Measurements from ENCODE around the gene PCBP3. TPM values are rescaled to one million over a fixed set of nuclear protein-coding genes. Genes with fewer than 3 reads are reported as not detected.

Gene PCBP3
- total and polyA plus RNA-seq, 2 of the 13 experiments (the other 11 are each of a cell fraction or from before 2014, with no cell fraction given): not detected

DNA sequence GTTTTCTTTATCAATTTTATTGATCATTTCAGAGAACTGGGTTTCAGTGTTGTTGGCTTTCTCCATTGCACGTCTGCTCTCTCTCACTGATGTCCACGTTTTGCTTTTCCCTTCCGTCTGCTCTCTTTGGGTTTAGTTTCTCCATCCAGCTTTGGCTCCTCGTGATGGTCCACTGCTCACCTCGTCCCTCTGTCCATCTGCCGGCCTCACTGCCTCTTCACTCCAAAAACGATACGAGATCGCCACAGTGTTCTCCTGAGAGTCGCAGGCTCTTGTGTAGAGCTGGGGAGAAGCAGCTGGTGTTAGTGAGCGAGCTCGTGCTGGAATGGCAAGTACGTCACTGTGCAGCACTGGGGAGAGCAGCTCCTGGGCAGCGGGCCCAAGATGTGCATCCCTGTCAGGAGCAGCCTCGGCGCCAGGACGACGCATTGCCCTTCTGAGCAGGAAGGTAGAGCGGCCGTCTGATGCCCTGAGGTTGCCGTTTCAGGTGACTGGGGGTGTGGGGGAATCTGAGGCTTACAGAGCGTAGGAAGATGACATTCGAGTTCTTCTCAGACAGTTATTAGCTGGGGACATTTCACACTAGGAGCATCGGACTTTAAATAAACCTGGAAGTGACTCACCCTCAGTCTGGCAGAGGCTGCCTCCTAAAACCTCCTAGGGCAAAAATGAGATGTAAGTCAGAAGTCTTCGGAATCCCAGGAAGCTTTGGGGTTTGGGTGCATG, 31.4 kb upstream of the PCBP3 start:
- no peak overlapping the region for H3K9ac ChIP-seq (ENCODE audit: insufficient read depth, low read depth, low read length)
- FAIRE-seq (no peak), DNase-seq (ENCODE audit: low spot score) (no peak), ATAC-seq (peak; percentile 28; the same call in 1 of the 3 replicates)
- peaks cover 12% of the 10 kb centered on the region for H3K4me1 ChIP-seq (ENCODE audit: insufficient read depth, low read length)
- H3K9me3 ChIP-seq (ENCODE audit: low read length): no peaks in the 10 kb centered on the region
- H3K27me3 ChIP-seq (ENCODE audit: control insufficient read depth in 1 of 2, insufficient read depth in 2 of 2, low read length in 2 of 2): peaks cover 8 to 61% of the 10 kb centered on the region in 2 experiments
- no peaks in the 10 kb centered on the region for H4K20me1 ChIP-seq (ENCODE audit: insufficient read depth, low read length)
- intact Hi-C loops (cut with micrococcal nuclease; ENCODE audit: unreplicated experiment) (no loop called here), in situ Hi-C loops (cut with HindIII; ENCODE audit: extremely low pct_ligation_motif_present, low pct_unique_long_range_greater_than_20kb) (no loop called here)
- ChIA-PET CTCF (ENCODE audit: low intra/inter-chr PET ratio, low total read pairs) (no interaction called here), POLR2A (no interaction called here)
- no peak overlapping the region for H3K4me3 ChIP-seq (replicated peaks in 1 of 3; ENCODE audit: insufficient read depth in 1 of 3, low read depth in 2 of 3, low read length in 3 of 3)
- H3K36me3 ChIP-seq (replicated peaks in 1 of 2; ENCODE audit: control insufficient read depth in 1 of 2, insufficient read depth in 2 of 2, low read length in 2 of 2): no peaks in the 10 kb centered on the region
- no peaks in the 10 kb centered on the region for H3K79me2 ChIP-seq (ENCODE audit: insufficient read depth, low read length)
- TF ChIP-seq KMT2A (CRISPR knock-in tag; IDR thresholded peaks at IDR 0.05) (no peak), ZNF451 (CRISPR knock-in tag; IDR thresholded peaks at IDR 0.05) (no peak), ZFP36L1 (CRISPR knock-in tag; IDR thresholded peaks at IDR 0.05) (no peak), SPEN (CRISPR knock-in tag; IDR thresholded peaks at IDR 0.05; ENCODE audit: low read depth) (no peak), ZBTB42 (CRISPR knock-in tag; IDR thresholded peaks at IDR 0.05) (no peak), ZNF841 (CRISPR knock-in tag; IDR thresholded peaks at IDR 0.05; ENCODE audit: borderline replicate concordance) (no peak), SP5 (CRISPR knock-in tag; IDR thresholded peaks at IDR 0.05; ENCODE audit: borderline replicate concordance, low read depth) (no peak), SRSF1 (optimal IDR thresholded peaks at IDR 0.05; ENCODE audit: low read depth, low read length) (no peak), NR2C2 (CRISPR knock-in tag; IDR thresholded peaks at IDR 0.05; ENCODE audit: borderline replicate concordance) (no peak)
- TF ChIP-seq, protein P1, sequence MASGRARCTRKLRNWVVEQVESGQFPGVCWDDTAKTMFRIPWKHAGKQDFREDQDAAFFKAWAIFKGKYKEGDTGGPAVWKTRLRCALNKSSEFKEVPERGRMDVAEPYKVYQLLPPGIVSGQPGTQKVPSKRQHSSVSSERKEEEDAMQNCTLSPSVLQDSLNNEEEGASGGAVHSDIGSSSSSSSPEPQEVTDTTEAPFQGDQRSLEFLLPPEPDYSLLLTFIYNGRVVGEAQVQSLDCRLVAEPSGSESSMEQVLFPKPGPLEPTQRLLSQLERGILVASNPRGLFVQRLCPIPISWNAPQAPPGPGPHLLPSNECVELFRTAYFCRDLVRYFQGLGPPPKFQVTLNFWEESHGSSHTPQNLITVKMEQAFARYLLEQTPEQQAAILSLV (CRISPR knock-in tag; IDR thresholded peaks at IDR 0.05; ENCODE audit: borderline replicate concordance): no peak
- TF ChIP-seq, protein P2, sequence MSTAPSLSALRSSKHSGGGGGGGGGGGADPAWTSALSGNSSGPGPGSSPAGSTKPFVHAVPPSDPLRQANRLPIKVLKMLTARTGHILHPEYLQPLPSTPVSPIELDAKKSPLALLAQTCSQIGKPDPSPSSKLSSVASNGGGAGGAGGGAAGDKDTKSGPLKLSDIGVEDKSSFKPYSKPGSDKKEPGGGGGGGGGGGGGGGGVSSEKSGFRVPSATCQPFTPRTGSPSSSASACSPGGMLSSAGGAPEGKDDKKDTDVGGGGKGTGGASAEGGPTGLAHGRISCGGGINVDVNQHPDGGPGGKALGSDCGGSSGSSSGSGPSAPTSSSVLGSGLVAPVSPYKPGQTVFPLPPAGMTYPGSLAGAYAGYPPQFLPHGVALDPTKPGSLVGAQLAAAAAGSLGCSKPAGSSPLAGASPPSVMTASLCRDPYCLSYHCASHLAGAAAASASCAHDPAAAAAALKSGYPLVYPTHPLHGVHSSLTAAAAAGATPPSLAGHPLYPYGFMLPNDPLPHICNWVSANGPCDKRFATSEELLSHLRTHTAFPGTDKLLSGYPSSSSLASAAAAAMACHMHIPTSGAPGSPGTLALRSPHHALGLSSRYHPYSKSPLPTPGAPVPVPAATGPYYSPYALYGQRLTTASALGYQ (CRISPR knock-in tag; IDR thresholded peaks at IDR 0.05): no peak
- TF ChIP-seq, protein P3, sequence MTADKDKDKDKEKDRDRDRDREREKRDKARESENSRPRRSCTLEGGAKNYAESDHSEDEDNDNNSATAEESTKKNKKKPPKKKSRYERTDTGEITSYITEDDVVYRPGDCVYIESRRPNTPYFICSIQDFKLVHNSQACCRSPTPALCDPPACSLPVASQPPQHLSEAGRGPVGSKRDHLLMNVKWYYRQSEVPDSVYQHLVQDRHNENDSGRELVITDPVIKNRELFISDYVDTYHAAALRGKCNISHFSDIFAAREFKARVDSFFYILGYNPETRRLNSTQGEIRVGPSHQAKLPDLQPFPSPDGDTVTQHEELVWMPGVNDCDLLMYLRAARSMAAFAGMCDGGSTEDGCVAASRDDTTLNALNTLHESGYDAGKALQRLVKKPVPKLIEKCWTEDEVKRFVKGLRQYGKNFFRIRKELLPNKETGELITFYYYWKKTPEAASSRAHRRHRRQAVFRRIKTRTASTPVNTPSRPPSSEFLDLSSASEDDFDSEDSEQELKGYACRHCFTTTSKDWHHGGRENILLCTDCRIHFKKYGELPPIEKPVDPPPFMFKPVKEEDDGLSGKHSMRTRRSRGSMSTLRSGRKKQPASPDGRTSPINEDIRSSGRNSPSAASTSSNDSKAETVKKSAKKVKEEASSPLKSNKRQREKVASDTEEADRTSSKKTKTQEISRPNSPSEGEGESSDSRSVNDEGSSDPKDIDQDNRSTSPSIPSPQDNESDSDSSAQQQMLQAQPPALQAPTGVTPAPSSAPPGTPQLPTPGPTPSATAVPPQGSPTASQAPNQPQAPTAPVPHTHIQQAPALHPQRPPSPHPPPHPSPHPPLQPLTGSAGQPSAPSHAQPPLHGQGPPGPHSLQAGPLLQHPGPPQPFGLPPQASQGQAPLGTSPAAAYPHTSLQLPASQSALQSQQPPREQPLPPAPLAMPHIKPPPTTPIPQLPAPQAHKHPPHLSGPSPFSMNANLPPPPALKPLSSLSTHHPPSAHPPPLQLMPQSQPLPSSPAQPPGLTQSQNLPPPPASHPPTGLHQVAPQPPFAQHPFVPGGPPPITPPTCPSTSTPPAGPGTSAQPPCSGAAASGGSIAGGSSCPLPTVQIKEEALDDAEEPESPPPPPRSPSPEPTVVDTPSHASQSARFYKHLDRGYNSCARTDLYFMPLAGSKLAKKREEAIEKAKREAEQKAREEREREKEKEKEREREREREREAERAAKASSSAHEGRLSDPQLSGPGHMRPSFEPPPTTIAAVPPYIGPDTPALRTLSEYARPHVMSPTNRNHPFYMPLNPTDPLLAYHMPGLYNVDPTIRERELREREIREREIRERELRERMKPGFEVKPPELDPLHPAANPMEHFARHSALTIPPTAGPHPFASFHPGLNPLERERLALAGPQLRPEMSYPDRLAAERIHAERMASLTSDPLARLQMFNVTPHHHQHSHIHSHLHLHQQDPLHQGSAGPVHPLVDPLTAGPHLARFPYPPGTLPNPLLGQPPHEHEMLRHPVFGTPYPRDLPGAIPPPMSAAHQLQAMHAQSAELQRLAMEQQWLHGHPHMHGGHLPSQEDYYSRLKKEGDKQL (CRISPR knock-in tag; IDR thresholded peaks at IDR 0.05; ENCODE audit: low read depth): no peak
- no peak overlapping the region for H3K4me2 ChIP-seq (ENCODE audit: low read depth, low read length)
- 15% methylated on average over 15 of the region's 25 CpGs for WGBS (ENCODE audit: low lambda C conversion rate)
- H3K27ac ChIP-seq (ENCODE audit: extremely low read length, insufficient read depth, low read length): no peak overlapping the region
- no TSS peak for BruUV-seq (replicated peaks)
- no peak overlapping the region for H2AFZ ChIP-seq (ENCODE audit: low read length)

All from HepG2 (cell line).